H9 (cell line): ENCODE data around the gene KIAA1328. TPM values are rescaled to one million over a fixed set of nuclear protein-coding genes. Genes with fewer than 3 reads are reported as not detected.

Experiments used
- DNase-seq: peaks from one replicate; pipeline ENCODE4 v3.0.0-alpha.2; 2017
- H2AFZ ChIP-seq: one replicate; pipeline ENCODE4 v1.6.1; 2013; ENCODE audit warnings: mild to moderate bottlenecking, low read length, control low read depth, moderate library complexity
- H2AK5ac ChIP-seq: 2 replicates; pipeline ENCODE4 v1.6.1; 2013; ENCODE audit warnings: low read length, control low read depth, mixed read lengths; ENCODE audit not compliant: insufficient read length
- H2BK120ac ChIP-seq: one replicate; pipeline ENCODE4 v1.6.1; 2013; ENCODE audit warnings: low read depth, mild to moderate bottlenecking, low read length, control low read depth, inconsistent platforms; ENCODE audit not compliant: poor library complexity, severe bottlenecking
- H2BK12ac ChIP-seq: 2 replicates; pipeline ENCODE4 v1.6.1; 2013; ENCODE audit warnings: low read length, control low read depth, mixed read lengths, low read depth; ENCODE audit not compliant: insufficient read length
- H2BK15ac ChIP-seq: 2 replicates; pipeline ENCODE4 v1.6.1; 2013; ENCODE audit warnings: low read depth, low read length, control low read depth
- H2BK20ac ChIP-seq: one replicate; pipeline ENCODE4 v1.6.1; 2013; ENCODE audit warnings: low read depth, mild to moderate bottlenecking, low read length, control low read depth, inconsistent platforms; ENCODE audit not compliant: poor library complexity, severe bottlenecking
- H2BK5ac ChIP-seq: 2 replicates; pipeline ENCODE4 v1.6.1; 2013; ENCODE audit warnings: low read length, control low read depth, mixed read lengths; ENCODE audit not compliant: insufficient read length
- H3K14ac ChIP-seq: 2 replicates; pipeline ENCODE4 v1.6.1; 2013; ENCODE audit warnings: low read length, control low read depth; ENCODE audit not compliant: insufficient read depth
- H3K18ac ChIP-seq: 2 replicates; pipeline ENCODE4 v1.6.1; 2013; ENCODE audit warnings: low read depth, mild to moderate bottlenecking, mixed read lengths, low read length, control low read depth; ENCODE audit not compliant: insufficient read length
- H3K23ac ChIP-seq: 2 replicates; pipeline ENCODE4 v1.6.1; 2013; ENCODE audit warnings: low read length, control low read depth, mixed read lengths, low read depth; ENCODE audit not compliant: insufficient read length
- H3K23me2 ChIP-seq: 2 replicates; pipeline ENCODE4 v1.6.1; 2013; ENCODE audit warnings: low read depth, mild to moderate bottlenecking, mixed read lengths, low read length, control low read depth; ENCODE audit not compliant: insufficient read length, poor library complexity, severe bottlenecking
- H3K27ac ChIP-seq: 2 replicates; pipeline ENCODE4 v1.5.1; 2013; ENCODE audit warnings: low read length, control low read depth, mixed read lengths, low read depth; ENCODE audit not compliant: insufficient read length
- H3K27me3 ChIP-seq: 2 replicates; pipeline ENCODE4 v1.6.1; 2013; ENCODE audit warnings: low read length, control low read depth, inconsistent platforms; ENCODE audit not compliant: insufficient read depth
- H3K4ac ChIP-seq: 2 replicates; pipeline ENCODE4 v1.6.1; 2013; ENCODE audit warnings: low read depth, mild to moderate bottlenecking, control low read depth, inconsistent platforms, low read length, moderate library complexity
- H3K4me1 ChIP-seq: 2 replicates; pipeline ENCODE4 v1.6.1; 2013; ENCODE audit warnings: low read length, control low read depth, inconsistent platforms; ENCODE audit not compliant: insufficient read depth
- H3K4me2 ChIP-seq: 2 replicates; pipeline ENCODE4 v1.6.1; 2013; ENCODE audit warnings: low read length, control low read depth, mixed read lengths; ENCODE audit not compliant: insufficient read length, insufficient read depth
- H3K56ac ChIP-seq: 2 replicates; pipeline ENCODE4 v1.6.1; 2013; ENCODE audit warnings: low read depth, mild to moderate bottlenecking, mixed read lengths, low read length, control low read depth; ENCODE audit not compliant: insufficient read length
- H3K79me1 ChIP-seq: 2 replicates; pipeline ENCODE4 v1.6.1; 2013; ENCODE audit warnings: low read depth, mild to moderate bottlenecking, moderate library complexity, low read length, control low read depth, inconsistent platforms; ENCODE audit not compliant: insufficient read depth, poor library complexity, severe bottlenecking
- H3K79me2 ChIP-seq: 2 replicates; pipeline ENCODE4 v1.6.1; 2013; ENCODE audit warnings: low read length, control low read depth, inconsistent platforms; ENCODE audit not compliant: insufficient read depth
- H3K9ac ChIP-seq: 2 replicates; pipeline ENCODE4 v1.6.1; 2013; ENCODE audit warnings: low read length, control low read depth, mixed read lengths; ENCODE audit not compliant: insufficient read length; ENCODE audit errors: extremely low read depth
- H3K9me3 ChIP-seq: one replicate; pipeline ENCODE4 v1.6.1; 2013; ENCODE audit warnings: low read depth, low read length, inconsistent platforms; ENCODE audit not compliant: control insufficient read depth
- H3T11ph ChIP-seq: one replicate; pipeline ENCODE4 v1.6.1; 2013; ENCODE audit warnings: mild to moderate bottlenecking, low read length, control low read depth, inconsistent platforms
- H4K20me1 ChIP-seq: one replicate; pipeline ENCODE4 v1.6.1; 2013; ENCODE audit not compliant: control insufficient read depth, insufficient read length, insufficient read depth
- H4K5ac ChIP-seq: 2 replicates; pipeline ENCODE4 v1.6.1; 2013; ENCODE audit warnings: low read depth, mild to moderate bottlenecking, mixed read lengths, low read length, control low read depth; ENCODE audit not compliant: insufficient read length
- H4K8ac ChIP-seq: replicated peaks from 2 replicates; pipeline ENCODE4 v1.6.1; 2013; ENCODE audit warnings: low read length, control low read depth, mixed read lengths, low read depth; ENCODE audit not compliant: insufficient read length
- H4K91ac ChIP-seq: 2 replicates; pipeline ENCODE4 v1.6.1; 2013; ENCODE audit warnings: low read depth, mild to moderate bottlenecking, moderate library complexity, mixed read lengths, low read length, control low read depth; ENCODE audit not compliant: insufficient read length
- H3K27ac Mint-ChIP-seq, 3 experiments: 2 replicates in 2 of 3; 3 replicates in 1 of 3; pipeline ENCODE4 v1.8.0; 2020 to 2021; ENCODE audit warnings: mixed read lengths in 3 of 3, mild to moderate bottlenecking in 1 of 3, moderate library complexity in 1 of 3
- H3K27me3 Mint-ChIP-seq: 2 replicates; pipeline ENCODE4 v1.8.0; 2021; ENCODE audit warnings: low read depth, mild to moderate bottlenecking, moderate library complexity, mixed read lengths
- H3K36me3 Mint-ChIP-seq, 3 experiments: 2 replicates in 2 of 3; 3 replicates in 1 of 3; pipeline ENCODE4 v1.8.0; 2020 to 2021; ENCODE audit warnings: low read depth in 3 of 3, mixed read lengths in 3 of 3; ENCODE audit not compliant: insufficient read depth in 1 of 3
- H3K4me1 Mint-ChIP-seq, 2 experiments: 2 replicates each; pipeline ENCODE4 v1.8.0; 2020; ENCODE audit warnings: mixed read lengths in 2 of 2
- H3K4me3 Mint-ChIP-seq, 2 experiments: 2 replicates in 1 of 2; 3 replicates in 1 of 2; pipeline ENCODE4 v1.8.0; 2020 to 2021; ENCODE audit warnings: mild to moderate bottlenecking in 2 of 2, mixed read lengths in 2 of 2, moderate library complexity in 1 of 2
- H3K9me3 Mint-ChIP-seq, 2 experiments: 2 replicates in 1 of 2; 3 replicates in 1 of 2; pipeline ENCODE4 v1.8.0; 2020; ENCODE audit warnings: mild to moderate bottlenecking in 2 of 2, mixed read lengths in 2 of 2, moderate library complexity in 1 of 2
- CTCF ChIP-seq: fragments of 200-600 bp; sonication (generic); conservative IDR thresholded peaks from 3 replicates; pipeline ENCODE4 v1.8.0; 2021; ENCODE audit warnings: antibody characterized with exemption, mild to moderate bottlenecking
- WGBS: extraction: QIAGEN DNeasy Blood & Tissue Kit; methylation state at CpG from one replicate; pipeline ENCODE4 v1.1.7; 2013; ENCODE audit warnings: missing lambda C conversion rate, low lambda C conversion rate, mixed read lengths; ENCODE audit not compliant: insufficient read length; ENCODE audit errors: extremely low coverage; 5-methylcytosine and 5-hydroxymethylcytosine counted together
- total RNA-seq: library from RNA; stranded (reverse); gene quantifications from 2 replicates; pipeline ENCODE4 v1.2.1, GENCODE V29; 2021

KIAA1328 gene
- total RNA-seq, 1 experiment from 2014 or later: 4.9 TPM

GRCh38 chr18:37235583-37235982, 406.7 kb downstream of the KIAA1328 start:
- Histone ChIP-seq H3K14ac (no peak overlapping the region), H3K4ac (no peak overlapping the region), H3K4me2 (no peak overlapping the region), H3K9ac (no peak overlapping the region), H2BK12ac (no peak overlapping the region), H2AK5ac (no peak overlapping the region), H2BK15ac (no peak overlapping the region), H4K8ac (no peak overlapping the region), H3K56ac (no peak overlapping the region), H3K23me2 (no peaks in the 10 kb centered on the region), H3K9me3 (no peaks in the 10 kb centered on the region), H3K27ac (no peak overlapping the region), H3K18ac (no peak overlapping the region), H4K5ac (no peak overlapping the region), H3K27me3 (no peaks in the 10 kb centered on the region), H3T11ph (no peak overlapping the region), H2BK5ac (no peak overlapping the region), H3K23ac (no peak overlapping the region), H3K4me1 (no peaks in the 10 kb centered on the region), H4K91ac (no peak overlapping the region), H4K20me1 (no peaks in the 10 kb centered on the region), H2AFZ (no peak overlapping the region), H3K79me2 (no peaks in the 10 kb centered on the region), H2BK20ac (no peak overlapping the region), H3K79me1 (no peaks in the 10 kb centered on the region), H2BK120ac (no peak overlapping the region)
- Mint-ChIP-seq H3K9me3 (no peaks in the 10 kb centered on the region), H3K36me3 (no peaks in the 10 kb centered on the region), H3K27me3 (peaks cover 23% of the 10 kb centered on the region), H3K4me3 (no peak overlapping the region), H3K27ac (no peak overlapping the region), H3K4me1 (peaks cover 0 to 4% of the 10 kb centered on the region in 2 experiments; a peak in 2 of 4 replicates)
- DNase-seq: no peak
- no CpG with 5 or more reads among the region's 2 CpGs for WGBS
- TF ChIP-seq CTCF: no peak
